A172 (cell line): ENCODE data around the gene ACTR2. TPM values are rescaled to one million over a fixed set of nuclear protein-coding genes. Genes with fewer than 3 reads are reported as not detected.
"Not testable (repeated sequence)": the region's sequence is repeated elsewhere in the genome, so short reads cannot be mapped to it uniquely, and the experiment has no call there.

Experiments
- DNase-seq: peaks from one replicate; pipeline ENCODE4 v3.0.0-alpha.2; 2015; ENCODE audit warnings: low spot score
- total RNA-seq: library from RNA; depleted of rRNA; stranded (reverse); fragments of >200 nt; shearing (Covaris generic); gene quantifications from 2 replicates; pipeline ENCODE4 v1.2.3, GENCODE V29; 2014

ACTR2 gene
- total RNA-seq, 1 experiment from 2014 or later = 103 TPM

GRCh38 chr2:65228263-65228750, 676 bp downstream of the ACTR2 start:
- peak; percentile 48 for DNase-seq

DNA sequence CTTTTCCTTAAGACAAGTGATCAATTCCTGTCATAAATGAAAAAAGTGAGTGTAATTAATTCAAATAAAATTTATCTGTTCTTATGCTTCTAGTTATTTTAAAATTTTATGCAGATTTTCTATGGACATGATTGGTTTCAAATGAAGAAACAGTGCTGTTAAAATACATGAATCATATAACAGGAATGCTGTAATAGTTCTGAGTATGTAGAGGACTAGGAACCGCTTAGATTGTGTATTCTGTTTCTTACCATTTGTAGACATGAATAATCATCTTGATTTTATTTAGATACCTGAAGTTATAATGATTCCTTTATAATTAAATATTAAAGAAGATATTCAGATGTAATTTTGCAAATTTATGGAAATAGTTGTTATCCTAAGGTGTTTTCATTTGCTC, 3.5 kb downstream of the ACTR2 start:
- DNase-seq = peak; percentile 31

DNA sequence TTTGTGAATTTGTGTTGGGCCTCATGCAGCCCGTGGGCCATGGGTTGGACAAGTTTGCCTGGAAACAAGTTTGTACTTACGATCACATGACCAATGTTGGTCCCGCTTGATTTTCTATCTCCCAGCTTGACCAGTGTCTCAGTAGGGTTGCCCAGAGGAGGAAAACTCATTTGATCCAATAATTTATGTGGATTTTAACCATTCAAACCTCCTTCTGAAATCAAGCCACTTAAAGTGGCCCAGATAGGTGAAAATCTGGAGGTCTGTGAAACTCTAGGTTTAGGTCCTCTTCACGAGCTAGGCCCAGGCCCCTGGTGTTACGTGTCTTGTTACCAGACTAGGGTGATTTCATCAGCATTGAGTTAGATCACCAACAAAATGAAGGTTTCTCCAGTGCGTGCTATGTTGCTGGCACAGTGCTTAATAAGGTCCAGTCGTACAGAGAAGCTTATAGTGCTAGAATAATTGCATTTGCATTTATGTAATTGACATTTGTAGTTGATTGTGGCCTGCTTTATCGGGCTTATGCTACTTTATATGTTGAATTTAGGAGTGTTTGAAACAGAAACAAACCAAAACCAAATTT, 4.4 kb downstream of the ACTR2 start:
- no peak for DNase-seq

- DNase-seq = peak; percentile 59
These were observed 5.0 kb downstream of the ACTR2 start for GRCh38 chr2:65232636-65233035.

GRCh38 chr2:65240657-65241056, 13.0 kb downstream of the ACTR2 start:
- DNase-seq = no peak

GRCh38 chr2:65244452-65244851, 16.8 kb downstream of the ACTR2 start:
- DNase-seq = not testable (repeated sequence)

DNA sequence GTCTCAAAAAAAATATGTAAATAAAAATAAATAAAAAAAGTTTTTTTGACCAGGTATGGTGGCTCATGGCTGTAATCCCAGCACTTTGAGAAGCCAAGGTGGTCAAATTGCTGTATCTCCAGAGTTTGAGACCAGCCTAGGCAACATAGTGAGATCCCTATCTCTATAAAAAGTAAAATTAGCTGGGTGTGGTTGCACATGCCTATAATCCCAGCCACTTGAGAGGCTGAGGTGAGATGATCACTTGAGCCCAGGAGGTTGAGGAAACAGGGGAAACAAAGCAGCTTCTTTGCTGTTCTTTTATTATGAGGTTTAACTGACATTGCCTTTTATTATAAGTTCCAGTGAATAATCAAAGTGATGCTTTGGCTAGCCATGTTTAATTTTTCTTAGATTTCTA, 25.0 kb downstream of the ACTR2 start:
- no peak for DNase-seq

- DNase-seq = no peak
These were observed 27.7 kb downstream of the ACTR2 start for GRCh38 chr2:65255356-65255755.

GRCh38 chr2:65256054-65256453, 28.4 kb downstream of the ACTR2 start:
- no peak for DNase-seq

DNA sequence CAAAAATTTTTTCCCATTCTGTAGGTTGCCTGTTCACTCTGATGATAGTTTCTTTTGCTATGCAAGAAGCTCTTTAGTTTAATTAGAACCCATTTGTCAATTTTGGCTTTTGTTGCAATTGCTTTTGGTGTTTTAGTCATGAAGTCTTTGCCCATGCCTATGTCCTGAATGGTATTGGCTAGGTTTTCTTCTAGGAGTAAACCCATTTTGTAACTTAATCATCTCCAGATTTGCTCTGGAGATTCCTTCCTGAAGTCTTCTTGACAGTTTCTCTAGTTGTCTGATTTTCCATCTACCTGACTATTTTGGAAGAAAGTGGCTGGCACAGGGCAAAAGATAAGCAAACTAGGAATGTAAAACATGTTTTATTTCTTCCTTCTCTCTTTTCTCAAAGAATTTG, 30.2 kb downstream of the ACTR2 start:
- DNase-seq = not testable (repeated sequence)

DNA sequence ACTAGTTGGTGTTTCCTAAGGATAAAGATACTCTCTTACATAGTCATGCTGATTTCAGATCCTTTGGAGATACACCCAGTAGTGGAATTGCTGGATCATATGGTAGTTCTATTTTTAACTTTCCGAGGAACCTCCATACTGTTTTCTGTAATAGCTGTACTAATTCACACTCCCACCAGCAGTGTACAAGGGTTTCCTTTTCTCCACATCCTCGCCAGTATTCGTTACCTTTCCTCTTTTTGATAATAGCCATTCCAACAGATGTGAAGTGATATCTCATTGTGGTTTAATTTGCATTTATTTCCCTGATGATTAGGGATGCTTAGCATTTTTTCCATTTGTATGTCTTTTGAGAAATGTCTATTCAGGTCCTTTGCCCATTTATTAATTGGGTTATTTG, 34.0 kb downstream of the ACTR2 start:
- DNase-seq = no peak

DNA sequence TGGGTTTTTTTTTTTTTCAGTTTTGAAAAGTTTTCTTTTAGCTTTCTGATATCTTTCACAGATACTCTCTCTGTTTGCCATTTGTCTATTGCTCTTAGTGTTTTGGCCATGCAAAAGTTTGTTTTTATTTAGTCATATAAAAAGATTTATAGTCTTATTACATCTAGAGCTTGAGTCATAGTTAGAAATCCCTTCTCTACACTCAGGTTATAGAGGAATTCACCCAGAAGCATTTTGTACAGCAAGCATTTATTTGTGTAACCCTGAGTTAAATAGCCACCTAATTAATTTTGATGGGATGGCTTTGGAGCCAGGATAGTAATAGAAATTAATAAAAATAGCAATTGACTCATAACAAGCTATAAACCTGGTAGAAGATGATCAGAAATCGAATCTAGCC, 35.6 kb downstream of the ACTR2 start:
- peak; percentile 23 for DNase-seq

- DNase-seq = no peak
These were observed 36.4 kb downstream of the ACTR2 start for GRCh38 chr2:65263986-65264385.

DNA sequence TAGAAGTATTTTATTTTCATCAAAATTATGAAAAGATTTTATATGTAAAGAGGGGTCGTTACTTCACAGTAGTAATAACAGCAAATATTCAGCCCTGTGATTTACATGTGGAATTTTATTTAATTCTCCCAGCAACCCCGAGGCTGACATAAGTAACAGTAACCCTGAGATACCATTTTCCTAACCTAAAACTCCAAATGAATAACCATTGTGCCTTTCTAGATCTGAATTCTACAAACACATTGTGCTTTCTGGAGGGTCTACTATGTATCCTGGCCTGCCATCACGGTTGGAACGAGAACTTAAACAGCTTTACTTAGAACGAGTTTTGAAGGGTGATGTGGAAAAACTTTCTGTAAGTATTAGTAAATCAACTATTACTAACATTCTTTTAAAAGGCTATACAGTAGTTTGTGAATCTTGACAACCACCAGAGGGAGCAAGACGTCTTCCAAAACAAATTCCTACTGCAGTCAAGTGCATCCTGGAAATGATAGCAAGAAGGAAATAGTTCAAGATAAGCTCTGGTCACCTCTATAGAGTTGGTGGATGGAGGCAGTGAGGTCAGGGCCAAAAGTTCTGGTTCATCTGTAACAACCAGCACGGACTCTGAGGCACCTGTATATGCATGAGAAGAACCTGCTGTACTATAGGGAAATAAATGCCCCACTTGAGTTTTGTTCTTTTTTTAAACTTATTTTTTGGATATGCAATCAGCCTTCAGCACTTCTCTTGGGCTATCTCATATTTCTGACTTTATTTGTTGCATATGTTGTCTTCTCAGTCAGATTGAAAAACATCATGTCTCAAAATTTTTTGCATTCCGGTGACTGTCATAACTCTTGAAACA, 37.4 kb downstream of the ACTR2 start:
- DNase-seq = peak; percentile 82

GRCh38 chr2:65265671-65266045, 38.0 kb downstream of the ACTR2 start:
- DNase-seq = no peak

DNA sequence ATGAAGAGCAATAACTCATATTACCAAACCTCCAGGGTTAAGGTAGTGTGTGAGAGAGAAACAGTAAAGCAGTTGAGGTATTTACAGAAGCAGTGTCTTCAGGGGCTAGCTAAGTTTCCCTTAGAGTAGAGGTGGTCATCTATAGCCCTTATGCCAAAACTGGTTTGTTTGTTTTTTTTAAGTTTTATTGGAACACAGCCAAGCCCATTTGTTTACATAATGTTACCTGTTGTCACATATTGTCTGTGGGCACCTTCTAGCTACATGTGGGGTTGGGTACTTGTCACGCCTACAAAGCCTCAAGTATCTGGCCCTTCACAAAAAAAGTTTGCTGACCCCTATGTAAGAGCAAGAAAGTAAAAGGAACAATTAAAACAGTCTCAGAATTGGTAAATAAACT, 39.4 kb downstream of the ACTR2 start:
- no peak for DNase-seq

DNA sequence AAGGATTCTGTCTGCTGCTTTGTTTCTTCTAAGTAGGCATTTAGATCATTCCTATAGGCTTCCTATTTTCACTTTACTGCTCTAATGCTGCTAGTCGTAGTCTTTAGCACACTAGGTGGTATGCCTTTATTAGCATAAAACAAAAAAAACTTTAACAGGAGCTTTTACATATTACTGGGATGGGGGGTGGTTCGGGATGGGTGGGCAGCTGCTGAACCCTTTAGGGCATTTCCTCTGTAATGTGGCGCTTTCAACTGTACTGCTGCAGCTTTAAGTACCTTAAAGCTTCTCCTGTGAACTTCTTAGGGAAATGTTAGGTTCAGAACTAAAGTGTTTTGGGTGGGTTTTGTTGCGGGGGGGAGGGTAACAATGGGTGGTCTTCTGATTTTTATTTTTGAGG, 41.3 kb downstream of the ACTR2 start:
- DNase-seq = no peak

DNA sequence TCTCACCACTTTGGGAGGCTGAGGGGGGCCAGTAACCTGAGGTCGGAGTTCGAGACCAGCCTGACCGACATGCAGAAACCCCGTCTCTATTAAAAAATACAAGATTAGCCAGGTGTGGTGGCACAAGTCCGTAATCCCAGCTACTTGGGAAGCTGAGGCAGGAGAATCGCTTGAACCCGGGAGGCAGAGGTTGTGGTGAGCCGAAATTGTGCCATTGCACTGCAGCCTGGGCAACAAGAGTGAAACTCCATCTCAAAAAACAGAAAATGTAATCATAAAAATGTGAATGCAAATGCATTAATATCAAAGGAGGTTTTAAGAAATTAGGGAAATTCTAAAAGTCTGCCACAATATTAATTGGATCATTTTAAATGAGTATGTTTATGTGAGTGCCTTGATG, 45.7 kb downstream of the ACTR2 start:
- no peak for DNase-seq

- DNase-seq = no peak
These were observed 47.7 kb downstream of the ACTR2 start for GRCh38 chr2:65275141-65275915.

GRCh38 chr2:65276609-65277008, 49.0 kb downstream of the ACTR2 start:
- DNase-seq = no peak

GRCh38 chr2:65277118-65277517, 49.5 kb downstream of the ACTR2 start:
- DNase-seq = no peak

GRCh38 chr2:65277791-65278483, 50.3 kb downstream of the ACTR2 start:
- DNase-seq = no peak
